Keratinocyte (primary cell): ENCODE measurements around the gene SUN2. TPM values are rescaled to one million over a fixed set of nuclear protein-coding genes. Genes with fewer than 3 reads are reported as not detected.

ENCODE experiments used
- DNase-seq: peaks from one replicate; pipeline ENCODE4 v3.0.0-alpha.2; 2011; ENCODE audit warnings: low read depth, missing footprints, low spot score
- FAIRE-seq: peaks from 2 replicates; lab custom pipeline; 2011; peaks lifted over from hg19 to GRCh38; lab: Jason Lieb, UNC
- H2AFZ ChIP-seq: 2 replicates; pipeline ENCODE4 v1.6.0; 2012; ENCODE audit warnings: low read length, control low read depth, inconsistent platforms; ENCODE audit not compliant: control insufficient read depth
- H3K27ac ChIP-seq: 2 replicates; pipeline ENCODE4 v1.5.1; 2011; ENCODE audit warnings: low read length; ENCODE audit not compliant: control insufficient read depth, insufficient read depth
- H3K27me3 ChIP-seq: 3 replicates; pipeline ENCODE4 v1.6.0; 2011; ENCODE audit warnings: low read length; ENCODE audit not compliant: control insufficient read depth, insufficient read depth; ENCODE audit errors: extremely low read depth
- H3K36me3 ChIP-seq, 2 experiments: 2 replicates in 1 of 2; 3 replicates in 1 of 2; pipeline ENCODE4 v1.5.1; 2011; ENCODE audit warnings: low read length in 2 of 2, mild to moderate bottlenecking in 1 of 2; ENCODE audit not compliant: control insufficient read depth in 2 of 2, insufficient read depth in 2 of 2; ENCODE audit errors: extremely low read depth in 1 of 2
- H3K4me1 ChIP-seq: 3 replicates; pipeline ENCODE4 v1.5.1; 2011; ENCODE audit warnings: low read length; ENCODE audit not compliant: control insufficient read depth, insufficient read depth; ENCODE audit errors: extremely low read depth
- H3K4me2 ChIP-seq: 3 replicates; pipeline ENCODE4 v1.6.0; 2011; ENCODE audit warnings: low read depth, low read length; ENCODE audit not compliant: control insufficient read depth, insufficient read depth; ENCODE audit errors: extremely low read depth
- H3K4me3 ChIP-seq, 3 experiments: fragments of 200-600 bp in 1 of 3; sonication (generic) in 1 of 3; 2 replicates in 2 of 3; 3 replicates in 1 of 3; pipeline ENCODE4 v1.5.1; 2011 to 2016; ENCODE audit warnings: low read length in 3 of 3, mild to moderate bottlenecking in 3 of 3, control low read depth in 2 of 3, inconsistent platforms in 1 of 3, low read depth in 1 of 3, mixed read lengths in 1 of 3, mixed run types in 1 of 3, moderate library complexity in 1 of 3; ENCODE audit not compliant: control insufficient read depth in 2 of 3, insufficient read depth in 2 of 3; ENCODE audit errors: extremely low read depth in 1 of 3
- H3K79me2 ChIP-seq: 2 replicates; pipeline ENCODE4 v1.6.0; 2012; ENCODE audit warnings: low read length; ENCODE audit not compliant: control insufficient read depth, insufficient read depth
- H3K9ac ChIP-seq: 3 replicates; pipeline ENCODE4 v1.6.0; 2011; ENCODE audit warnings: low read length; ENCODE audit not compliant: control insufficient read depth, insufficient read depth; ENCODE audit errors: extremely low read depth
- H3K9me1 ChIP-seq: 3 replicates; pipeline ENCODE4 v1.6.0; 2011; ENCODE audit warnings: low read length; ENCODE audit not compliant: control insufficient read depth, insufficient read depth; ENCODE audit errors: extremely low read depth
- H3K9me3 ChIP-seq: 2 replicates; pipeline ENCODE4 v1.5.1; 2012; ENCODE audit warnings: low read depth, low read length; ENCODE audit not compliant: control insufficient read depth
- H4K20me1 ChIP-seq: 3 replicates; pipeline ENCODE4 v1.6.0; 2011; ENCODE audit warnings: low read length; ENCODE audit not compliant: control insufficient read depth, insufficient read depth; ENCODE audit errors: extremely low read depth
- EZH2 ChIP-seq: IDR thresholded peaks from one replicate; pipeline ENCODE4 v1.6.1; 2012; ENCODE audit warnings: inconsistent platforms, mild to moderate bottlenecking, low read length, moderate library complexity
- dilution Hi-C: fragments of 300-500 bp; cut with MboI; formaldehyde crosslinking; loops from one replicate; pipeline ENCODE4 v1.7.0; 2020; ENCODE audit warnings: low sequenced_read_pairs; ENCODE audit not compliant: extremely low pct_ligation_motif_present
- polyA plus RNA-seq, 5 experiments: library from polyadenylated mRNA; depleted of rRNA in 3 of 5; stranded (reverse) in 3 of 5; stranded (forward) in 1 of 5; unstranded in 1 of 5; fragments of >200 nt; gene quantifications; 1 replicate in 1 of 5; 2 replicates in 3 of 5; 3 replicates in 1 of 5; pipeline versions ENCODE4 v1.2.1 to v1.2.3, GENCODE V29; 2011 to 2012; ENCODE audit warnings: missing spikeins in 2 of 5, low read depth in 1 of 5, low replicate concordance in 1 of 5
- TF ChIP-seq, protein P1 (sequence below), 3 experiments: IDR thresholded peaks in 1 of 3; conservative IDR thresholded peaks in 1 of 3; optimal IDR thresholded peaks in 1 of 3; 2 replicates in 2 of 3; 3 replicates in 1 of 3; pipeline versions ENCODE3 to v1.5.1; 2011; ENCODE audit warnings: low read length in 3 of 3, mild to moderate bottlenecking in 3 of 3, moderate library complexity in 2 of 3, control low read depth in 1 of 3, inconsistent platforms in 1 of 3; ENCODE audit not compliant: insufficient read depth in 2 of 3; ENCODE audit errors: extremely low read depth in 1 of 3

Gene SUN2
- polyA plus RNA-seq, 1 donor (not counting 4 experiments of a cell fraction or from before 2014, with no cell fraction given): 15.9 TPM

GRCh38 chr22:38750104-38750503, 5.7 kb downstream of the SUN2 start:
- H4K20me1 ChIP-seq: no peaks in the 10 kb centered on the region
- H3K27me3 ChIP-seq: no peaks in the 10 kb centered on the region
- peaks cover 25 to 30% of the 10 kb centered on the region in 2 experiments for H3K36me3 ChIP-seq
- no peak overlapping the region for H3K4me2 ChIP-seq
- no peak overlapping the region for H3K9ac ChIP-seq
- H2AFZ ChIP-seq: no peak overlapping the region
- dilution Hi-C loops: no loop called here
- H3K79me2 ChIP-seq: peaks cover 2% of the 10 kb centered on the region
- H3K4me3 ChIP-seq: no peak overlapping the region
- FAIRE-seq: no peak
- no peak for TF ChIP-seq EZH2
- TF ChIP-seq, protein P1, sequence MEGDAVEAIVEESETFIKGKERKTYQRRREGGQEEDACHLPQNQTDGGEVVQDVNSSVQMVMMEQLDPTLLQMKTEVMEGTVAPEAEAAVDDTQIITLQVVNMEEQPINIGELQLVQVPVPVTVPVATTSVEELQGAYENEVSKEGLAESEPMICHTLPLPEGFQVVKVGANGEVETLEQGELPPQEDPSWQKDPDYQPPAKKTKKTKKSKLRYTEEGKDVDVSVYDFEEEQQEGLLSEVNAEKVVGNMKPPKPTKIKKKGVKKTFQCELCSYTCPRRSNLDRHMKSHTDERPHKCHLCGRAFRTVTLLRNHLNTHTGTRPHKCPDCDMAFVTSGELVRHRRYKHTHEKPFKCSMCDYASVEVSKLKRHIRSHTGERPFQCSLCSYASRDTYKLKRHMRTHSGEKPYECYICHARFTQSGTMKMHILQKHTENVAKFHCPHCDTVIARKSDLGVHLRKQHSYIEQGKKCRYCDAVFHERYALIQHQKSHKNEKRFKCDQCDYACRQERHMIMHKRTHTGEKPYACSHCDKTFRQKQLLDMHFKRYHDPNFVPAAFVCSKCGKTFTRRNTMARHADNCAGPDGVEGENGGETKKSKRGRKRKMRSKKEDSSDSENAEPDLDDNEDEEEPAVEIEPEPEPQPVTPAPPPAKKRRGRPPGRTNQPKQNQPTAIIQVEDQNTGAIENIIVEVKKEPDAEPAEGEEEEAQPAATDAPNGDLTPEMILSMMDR (optimal IDR thresholded peaks at IDR 0.05 in 1 of 3, IDR thresholded peaks at IDR 0.05 in 1 of 3, conservative IDR thresholded peaks at IDR 0.05 in 1 of 3; ENCODE audit: extremely low read depth in 1 of 3, insufficient read depth in 2 of 3, low read length in 3 of 3): no peak
- no peaks in the 10 kb centered on the region for H3K9me1 ChIP-seq
- H3K4me1 ChIP-seq: peaks cover 40% of the 10 kb centered on the region
- no peak overlapping the region for H3K27ac ChIP-seq
- no peaks in the 10 kb centered on the region for H3K9me3 ChIP-seq
- DNase-seq: no peak

- Histone ChIP-seq H3K27ac (peak overlapping the region; percentile 37), H3K4me1 (peaks cover 31% of the 10 kb centered on the region), H3K4me2 (peak overlapping the region; percentile 68), H3K9me3 (no peaks in the 10 kb centered on the region), H3K27me3 (no peaks in the 10 kb centered on the region), H3K79me2 (peaks cover 2% of the 10 kb centered on the region), H2AFZ (peak overlapping the region; percentile 44), H3K36me3 (peaks cover 30 to 40% of the 10 kb centered on the region in 2 experiments), H4K20me1 (no peaks in the 10 kb centered on the region), H3K9ac (no peak overlapping the region), H3K4me3 (no peak overlapping the region), H3K9me1 (no peaks in the 10 kb centered on the region)
- DNase-seq (no peak), FAIRE-seq (peak; percentile 83)
- dilution Hi-C loops: no loop called here
- TF ChIP-seq, protein P1 (optimal IDR thresholded peaks at IDR 0.05 in 1 of 3, IDR thresholded peaks at IDR 0.05 in 1 of 3, conservative IDR thresholded peaks at IDR 0.05 in 1 of 3; ENCODE audit: extremely low read depth in 1 of 3, insufficient read depth in 2 of 3, low read length in 3 of 3): no peak
- no peak for TF ChIP-seq EZH2
These were observed 7.2 kb downstream of the SUN2 start for GRCh38 chr22:38748487-38749136.
